ENCODE data around the gene SPON2. TPM values are rescaled to one million over a fixed set of nuclear protein-coding genes. Genes with fewer than 3 reads are reported as not detected.

The SPON2 gene
- polyA plus RNA-seq (ENCODE audit: low read depth in 6 of 6) = 1 to 10 TPM in 5 of 6 donors, under 1 TPM in 1; 0.56 to 4.1 (median 1.5) TPM

DNA sequence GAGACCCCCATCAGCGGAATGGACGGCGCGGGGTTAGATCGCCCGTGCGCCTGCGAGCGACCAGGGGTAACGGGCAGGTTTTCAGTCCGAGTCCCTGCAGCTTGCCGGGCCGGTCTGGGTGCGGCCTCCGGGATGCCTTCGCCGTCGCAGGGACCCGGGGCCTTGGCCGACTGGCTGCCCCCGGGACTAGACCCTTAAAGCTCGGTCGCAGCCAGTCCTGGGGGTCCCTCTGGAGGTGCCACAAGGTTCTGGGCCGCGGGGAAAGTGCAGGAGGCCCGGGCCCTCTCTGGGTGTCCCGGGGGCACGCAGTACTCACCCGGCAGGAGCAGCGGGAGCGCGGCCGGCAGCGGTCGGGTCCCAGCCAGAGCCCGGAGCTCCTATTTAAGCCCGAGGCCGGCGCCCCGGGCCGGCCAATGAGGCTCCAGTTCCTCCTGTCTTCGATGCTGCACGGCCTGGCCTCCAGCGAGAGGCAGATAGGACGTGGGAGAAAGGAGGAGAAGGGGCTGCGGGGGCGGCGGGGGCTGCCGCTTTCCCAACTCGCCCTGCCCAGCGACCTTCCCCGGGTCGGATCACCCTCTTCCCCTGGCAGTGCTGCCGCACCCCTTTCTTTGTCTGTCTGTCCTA lies at the start of gene SPON2:
TSS of gene SPON2 (minus strand) at position 356 of the 624 bp plus-strand sequence.
- Mint-ChIP-seq H3K27me3 (peaks cover 6 to 24% (median 8%) of the 10 kb centered on the region in 3 donors), H3K9me3 (peaks cover 0 to 2% (median 0%) of the 10 kb centered on the region in 7 donors), H3K27ac (peak within 1 kb of the TSS in 5 of 6 donors; percentile 16 to 90 (median 85)), H3K4me1 (peaks cover 18 to 22% (median 20%) of the 10 kb centered on the region in 3 donors), H3K4me3 (peak within 1 kb of the TSS; percentile 78 to 90 (median 81)), H3K36me3 (no peaks in the 10 kb centered on the region)
- DNase-seq (no peak), ATAC-seq (ENCODE audit: low read depth in 2 of 2) (no peak)

DNA sequence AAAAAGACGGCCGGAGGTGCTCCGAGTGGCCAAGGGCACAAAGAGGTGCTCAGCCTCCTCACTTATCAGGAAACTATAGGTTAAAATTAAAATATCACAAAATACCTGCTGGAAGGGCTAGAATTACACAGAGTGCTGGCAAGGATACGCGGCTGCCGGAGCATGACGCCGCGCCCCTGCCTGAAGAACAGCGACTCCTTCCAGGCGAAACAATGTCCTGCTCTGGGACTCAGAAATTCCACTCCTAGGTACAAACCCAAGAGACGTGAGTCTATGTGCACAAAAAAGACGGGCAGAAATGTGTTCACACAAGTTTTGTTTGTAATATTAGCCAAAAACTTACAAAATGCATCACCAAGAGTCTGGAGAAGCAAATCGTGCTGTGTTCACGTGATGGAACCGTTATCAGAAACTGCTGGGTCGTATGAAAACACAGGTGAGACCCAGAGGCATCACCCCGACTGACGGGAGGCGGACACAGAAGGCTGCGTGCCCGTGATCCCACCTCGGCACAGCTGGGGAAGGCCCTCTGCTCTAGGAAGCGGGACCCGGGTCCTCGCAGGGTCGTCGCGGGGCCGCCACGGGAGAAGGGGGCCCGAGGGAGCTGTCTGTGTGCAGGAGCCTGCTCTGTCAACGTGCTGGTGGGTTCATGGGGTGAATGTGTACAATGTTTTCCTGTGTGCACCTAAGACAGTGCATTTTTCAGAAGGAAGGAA lies 48.9 kb upstream of the SPON2 start:
- peak overlapping the region in 4 of 8 donors; percentile 9 to 44 (median 34) for H3K4me3 Mint-ChIP-seq
- no peaks in the 10 kb centered on the region for H3K9me3 Mint-ChIP-seq
- ATAC-seq (ENCODE audit: low read depth in 2 of 2) = no peak
- no peaks in the 10 kb centered on the region for H3K27me3 Mint-ChIP-seq
- peak overlapping the region in 2 of 6 donors; percentile 65 to 83 for H3K27ac Mint-ChIP-seq
- peaks cover 47 to 54% (median 51%) of the 10 kb centered on the region in 3 donors for H3K4me1 Mint-ChIP-seq
- H3K36me3 Mint-ChIP-seq = peaks cover 7 to 19% of the 10 kb centered on the region in 2 donors
- no peak for DNase-seq

DNA sequence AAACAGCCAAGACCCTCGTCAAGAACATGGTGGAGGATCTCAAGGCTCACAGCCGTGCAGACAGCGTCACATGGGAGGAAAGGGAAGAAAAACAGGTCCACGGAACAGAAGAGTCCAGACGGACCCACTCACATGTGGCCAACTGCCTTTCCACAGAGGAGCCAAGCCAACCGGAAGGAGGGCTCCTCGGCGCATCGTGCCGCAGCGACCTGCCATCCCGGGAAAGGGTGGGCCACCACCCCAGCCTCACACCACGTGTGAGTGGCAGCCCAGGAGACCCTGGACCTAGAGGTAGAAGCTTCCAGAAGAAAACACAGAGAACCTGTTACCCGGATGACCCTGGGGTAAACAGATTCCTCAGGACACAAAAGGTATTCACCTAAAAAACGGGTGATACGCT lies 48.2 kb upstream of the SPON2 start:
- H3K4me3 Mint-ChIP-seq = peak overlapping the region in 1 of 8 donors; percentile 33
- H3K36me3 Mint-ChIP-seq = peaks cover 7 to 19% of the 10 kb centered on the region in 2 donors
- no peaks in the 10 kb centered on the region for H3K27me3 Mint-ChIP-seq
- H3K9me3 Mint-ChIP-seq = no peaks in the 10 kb centered on the region
- DNase-seq (no peak), ATAC-seq (ENCODE audit: low read depth in 2 of 2) (no peak)
- peak overlapping the region in 1 of 6 donors; percentile 7 for H3K27ac Mint-ChIP-seq
- peaks cover 47 to 58% (median 55%) of the 10 kb centered on the region in 3 donors for H3K4me1 Mint-ChIP-seq

DNA sequence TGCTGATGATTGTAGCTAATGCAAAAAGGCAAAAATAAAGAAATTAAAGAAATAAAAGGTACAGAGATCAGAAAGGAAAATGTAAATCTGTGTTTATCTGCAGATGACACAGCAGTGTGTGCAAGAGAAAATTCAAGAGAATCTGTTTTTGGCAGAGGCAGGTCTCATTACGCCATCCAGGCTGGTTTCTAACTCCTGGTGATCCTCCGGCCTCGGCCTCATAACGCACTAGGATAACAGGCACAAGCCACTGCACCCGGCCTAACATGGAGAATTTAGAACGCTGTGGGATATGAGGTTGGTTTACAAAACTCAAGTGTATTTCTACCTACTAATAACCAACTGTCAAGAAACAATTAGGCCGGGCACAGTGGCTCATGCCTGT lies 47.2 kb upstream of the SPON2 start:
- Mint-ChIP-seq H3K4me3 (peak overlapping the region; percentile 76 to 98 (median 86)), H3K27ac (peak overlapping the region; percentile 14 to 95 (median 84)), H3K4me1 (peaks cover 47 to 58% (median 51%) of the 10 kb centered on the region in 3 donors), H3K27me3 (no peaks in the 10 kb centered on the region), H3K9me3 (no peaks in the 10 kb centered on the region), H3K36me3 (peaks cover 5 to 15% of the 10 kb centered on the region in 2 donors)
- DNase-seq (no peak), ATAC-seq (ENCODE audit: low read depth in 2 of 2) (no peak)

DNA sequence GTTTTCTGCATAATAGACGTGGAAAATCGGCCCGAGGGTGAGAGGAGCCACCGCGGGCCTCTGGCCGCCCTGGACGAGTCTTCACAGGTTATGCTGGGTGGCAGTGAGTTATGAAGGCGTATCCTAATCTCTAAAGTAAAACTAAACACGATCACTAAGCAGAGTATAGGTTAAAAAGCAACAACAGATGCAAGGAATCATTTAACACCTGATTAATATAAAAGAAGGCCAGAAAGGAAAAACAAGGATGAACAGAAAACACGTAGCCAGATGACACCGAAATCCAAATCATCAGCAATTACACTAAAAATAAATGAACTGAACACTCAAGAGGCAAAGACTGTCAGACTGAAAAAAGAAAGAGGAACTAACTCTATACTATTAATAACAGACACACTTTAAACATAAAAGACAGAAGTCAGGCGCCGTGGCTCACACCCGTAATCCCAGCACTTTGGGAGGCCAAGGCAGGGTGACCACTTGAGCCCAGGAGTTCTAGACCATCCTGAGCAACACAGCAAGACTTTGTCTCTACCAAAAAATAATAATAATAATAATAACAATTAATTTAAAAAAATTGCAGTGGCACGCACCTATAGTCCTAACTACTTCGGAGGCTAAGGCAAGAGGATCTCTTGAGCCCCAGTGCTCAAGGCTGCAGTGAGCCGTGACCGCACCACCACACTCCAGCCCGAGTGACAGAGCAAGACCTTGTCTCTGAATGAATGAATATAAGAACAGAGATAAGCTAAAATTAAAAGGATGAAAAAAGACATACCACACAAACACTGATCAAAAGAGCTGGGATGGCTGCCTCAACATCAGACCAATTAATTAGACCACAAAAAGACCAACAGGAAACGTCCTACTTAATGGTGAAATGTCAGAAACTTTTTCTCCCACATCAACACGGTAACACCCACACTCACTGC lies 46.5 kb upstream of the SPON2 start:
- Mint-ChIP-seq H3K36me3 (peaks cover 0 to 9% of the 10 kb centered on the region in 2 donors), H3K27me3 (no peaks in the 10 kb centered on the region), H3K27ac (peak overlapping the region; percentile 16 to 95 (median 94)), H3K4me1 (peaks cover 43 to 58% (median 48%) of the 10 kb centered on the region in 3 donors), H3K4me3 (peak overlapping the region; percentile 76 to 98 (median 88)), H3K9me3 (no peaks in the 10 kb centered on the region)
- ATAC-seq (ENCODE audit: low read depth in 2 of 2) (peak; percentile 85), DNase-seq (peak; percentile 70)

DNA sequence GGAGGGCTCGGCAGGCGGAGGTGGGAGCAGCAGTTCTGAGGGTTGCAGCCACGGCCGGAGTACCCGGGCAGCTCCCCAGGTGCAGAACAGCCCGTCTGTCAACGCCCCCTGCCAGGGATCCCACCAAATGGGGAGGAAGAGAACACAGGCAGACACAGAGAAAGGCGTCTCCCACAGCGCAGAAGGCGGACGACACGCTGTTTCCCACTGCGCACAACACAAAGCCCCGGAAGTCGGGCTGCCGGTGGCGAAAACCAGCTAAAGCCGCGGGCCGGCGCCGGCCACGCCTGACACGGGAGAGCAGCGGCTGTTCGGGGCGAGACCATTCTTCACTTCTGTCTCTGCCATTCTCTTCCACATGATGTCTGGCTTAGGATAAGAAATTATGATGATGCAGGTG lies 45.0 kb upstream of the SPON2 start:
- Mint-ChIP-seq H3K27me3 (no peaks in the 10 kb centered on the region), H3K36me3 (peaks cover 0 to 8% of the 10 kb centered on the region in 2 donors), H3K4me1 (peaks cover 40 to 58% (median 48%) of the 10 kb centered on the region in 3 donors), H3K27ac (peak overlapping the region in 5 of 6 donors; percentile 3 to 95 (median 81)), H3K4me3 (peak overlapping the region; percentile 61 to 98 (median 86)), H3K9me3 (no peaks in the 10 kb centered on the region)
- DNase-seq = no peak
- no peak for ATAC-seq (ENCODE audit: low read depth in 2 of 2)

DNA sequence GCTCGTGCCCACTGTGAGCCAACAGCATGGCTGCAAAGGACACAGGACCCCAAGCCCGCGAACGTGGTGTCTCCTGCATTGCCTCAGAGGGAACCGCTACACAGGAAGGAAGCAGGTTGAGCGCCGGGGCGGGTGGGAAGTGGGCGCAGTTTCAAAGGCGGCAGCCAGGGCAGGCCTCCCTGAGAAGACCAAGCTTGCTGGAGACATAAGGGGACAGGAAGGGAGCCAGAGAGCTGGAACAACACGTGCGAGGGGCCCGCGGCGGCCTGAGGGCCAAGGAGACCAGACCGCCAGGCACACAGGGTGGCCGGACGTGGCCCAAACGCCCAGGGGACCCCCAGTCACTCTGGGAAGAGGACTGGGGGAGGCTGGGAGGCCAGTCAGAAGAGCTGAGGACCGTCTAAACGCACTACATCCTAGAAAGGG lies 44.5 kb upstream of the SPON2 start:
- H3K27ac Mint-ChIP-seq = peak overlapping the region in 5 of 6 donors; percentile 47 to 95 (median 81)
- DNase-seq (peak; percentile 50), ATAC-seq (ENCODE audit: low read depth in 2 of 2) (peak; percentile 45 to 52)
- H3K36me3 Mint-ChIP-seq = peaks cover 0 to 6% of the 10 kb centered on the region in 2 donors
- H3K4me3 Mint-ChIP-seq = peak overlapping the region; percentile 61 to 98 (median 84)
- H3K9me3 Mint-ChIP-seq = no peaks in the 10 kb centered on the region
- no peaks in the 10 kb centered on the region for H3K27me3 Mint-ChIP-seq
- peaks cover 39 to 58% (median 46%) of the 10 kb centered on the region in 3 donors for H3K4me1 Mint-ChIP-seq

DNA sequence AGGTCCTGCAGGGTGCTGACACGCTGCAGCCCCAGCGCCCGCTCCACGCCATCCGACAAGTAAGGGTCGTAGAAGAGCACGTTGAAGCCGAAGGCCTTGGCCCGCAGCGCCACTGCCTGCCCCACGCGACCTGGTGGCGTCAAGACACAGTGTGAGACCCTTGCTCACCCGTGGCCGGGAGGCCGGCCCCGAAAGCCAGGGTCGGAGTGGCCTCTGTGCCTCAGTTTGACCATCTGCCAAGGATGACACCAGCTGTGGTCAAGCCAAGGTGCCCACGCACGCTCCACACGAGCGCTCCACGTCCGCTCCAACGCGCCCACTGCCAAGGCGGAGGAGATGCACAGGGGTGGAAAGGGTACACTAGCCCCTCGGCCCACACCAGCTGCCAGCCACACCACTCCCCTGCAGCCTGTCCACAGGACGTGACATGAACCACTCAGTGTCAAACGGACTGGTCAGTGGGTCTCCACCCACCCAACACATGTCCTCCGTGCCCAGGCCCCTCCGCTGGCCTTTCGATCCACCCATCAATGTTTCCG lies 43.8 kb upstream of the SPON2 start:
- H3K4me3 Mint-ChIP-seq = peak overlapping the region in 5 of 8 donors; percentile 51 to 98 (median 76)
- H3K9me3 Mint-ChIP-seq = no peaks in the 10 kb centered on the region
- DNase-seq = no peak
- H3K36me3 Mint-ChIP-seq = no peaks in the 10 kb centered on the region
- H3K27me3 Mint-ChIP-seq = no peaks in the 10 kb centered on the region
- peaks cover 35 to 51% (median 39%) of the 10 kb centered on the region in 3 donors for H3K4me1 Mint-ChIP-seq
- peak overlapping the region in 2 of 6 donors; percentile 9 to 95 for H3K27ac Mint-ChIP-seq
- ATAC-seq (ENCODE audit: low read depth in 2 of 2) = no peak

DNA sequence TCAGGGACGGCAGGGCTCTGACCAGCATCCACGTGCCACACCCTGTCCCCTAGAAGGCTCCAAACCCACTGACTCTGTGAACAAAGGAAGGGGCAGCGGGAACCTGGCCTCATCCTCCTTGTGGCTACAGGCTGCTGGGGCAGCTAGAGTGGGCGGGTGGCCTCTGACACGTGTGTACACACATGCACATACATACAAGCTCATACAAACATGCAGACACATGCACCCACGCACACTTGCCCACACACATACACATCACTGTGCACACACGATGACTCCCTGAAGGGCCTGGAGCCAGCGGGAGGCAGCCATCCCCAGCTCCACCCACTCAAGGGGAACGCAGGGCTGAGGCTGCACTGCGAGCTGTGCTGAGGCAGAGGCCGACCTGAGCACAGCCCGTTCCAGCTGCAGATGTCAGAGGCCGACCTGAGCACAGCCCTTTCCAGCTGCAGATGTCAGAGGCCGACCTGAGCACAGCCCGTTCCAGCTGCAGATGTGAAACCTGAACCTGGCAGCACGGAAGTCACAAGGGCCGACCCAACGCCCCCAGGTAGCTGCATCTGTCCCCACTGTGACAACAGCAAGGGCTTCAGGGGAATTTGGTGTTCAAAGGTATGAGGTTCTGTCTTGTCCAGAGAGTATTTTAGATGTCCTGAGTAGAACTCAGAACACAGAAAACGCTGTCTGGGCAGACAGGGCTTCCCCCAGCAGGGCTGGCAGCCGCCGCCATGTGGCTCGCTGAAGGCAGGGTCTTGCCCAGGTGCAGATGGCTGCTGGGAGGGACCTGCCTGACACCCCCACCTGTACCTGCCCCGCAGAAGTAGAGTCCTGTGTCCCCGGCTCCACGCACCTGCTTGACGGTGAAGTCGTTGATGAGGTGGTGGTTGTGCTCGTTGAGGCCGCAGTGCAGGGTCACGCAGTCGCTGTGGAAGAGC lies 43.0 kb upstream of the SPON2 start:
- H3K4me3 Mint-ChIP-seq = peak overlapping the region in 6 of 8 donors; percentile 29 to 66 (median 40)
- H3K4me1 Mint-ChIP-seq = peaks cover 35 to 46% (median 36%) of the 10 kb centered on the region in 3 donors
- no peaks in the 10 kb centered on the region for H3K9me3 Mint-ChIP-seq
- ATAC-seq (ENCODE audit: low read depth in 2 of 2) (no peak), DNase-seq (no peak)
- no peaks in the 10 kb centered on the region for H3K36me3 Mint-ChIP-seq
- no peaks in the 10 kb centered on the region for H3K27me3 Mint-ChIP-seq
- H3K27ac Mint-ChIP-seq = peak overlapping the region in 1 of 6 donors; percentile 38

DNA sequence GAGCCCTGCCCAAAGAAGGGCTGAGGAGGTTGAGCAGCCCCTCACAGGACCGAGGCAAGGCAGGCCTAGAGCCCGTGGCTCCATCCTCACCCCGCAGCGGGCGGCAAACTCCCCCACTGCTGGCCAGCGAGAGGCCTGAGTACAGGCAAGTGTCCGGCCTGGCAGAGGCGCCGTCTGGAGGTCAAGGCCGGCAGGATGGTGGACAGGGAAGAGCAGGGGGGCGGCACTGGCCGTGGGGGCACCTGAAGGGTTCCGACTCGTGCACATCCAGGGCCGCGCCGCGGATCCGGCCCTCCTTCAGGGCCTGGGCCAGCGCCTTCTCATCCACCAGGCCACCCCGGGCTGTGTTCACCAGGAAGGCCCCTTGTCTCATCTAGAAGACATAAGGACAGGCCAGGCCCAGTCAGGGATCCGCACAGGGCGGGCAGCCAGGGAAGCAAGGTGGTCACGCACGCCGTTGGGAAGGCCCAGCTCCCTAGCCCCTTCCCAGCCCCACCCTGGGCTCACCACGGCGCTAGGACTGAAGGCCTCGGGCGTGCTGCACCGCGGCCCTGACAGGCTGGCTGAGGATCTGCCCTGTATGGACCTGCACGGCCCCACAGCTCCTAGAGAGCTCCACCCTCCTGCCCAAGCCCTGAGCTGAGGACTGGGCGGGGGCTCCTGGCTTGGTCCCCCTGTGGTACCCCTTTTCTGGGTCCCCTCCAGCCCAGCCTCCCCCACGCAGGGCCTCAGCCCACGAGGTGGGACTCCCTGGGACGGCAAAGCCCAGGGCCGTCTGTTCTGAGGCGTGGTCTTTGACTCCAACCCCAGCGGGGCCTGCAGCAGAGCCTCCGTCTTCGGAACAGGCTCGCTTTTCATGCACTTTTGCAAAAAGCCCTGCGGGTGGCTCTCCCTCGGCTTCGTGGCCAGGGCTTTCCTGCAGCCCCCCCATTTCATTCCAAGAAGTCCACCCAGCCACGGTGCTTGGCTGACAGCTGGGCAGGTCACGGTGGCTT lies 42.0 kb upstream of the SPON2 start:
- Mint-ChIP-seq H3K4me1 (peaks cover 29 to 36% (median 32%) of the 10 kb centered on the region in 3 donors), H3K27ac (no peak overlapping the region), H3K9me3 (no peaks in the 10 kb centered on the region), H3K4me3 (no peak overlapping the region), H3K27me3 (no peaks in the 10 kb centered on the region), H3K36me3 (no peaks in the 10 kb centered on the region)
- no peak for ATAC-seq (ENCODE audit: low read depth in 2 of 2)
- no peak for DNase-seq

DNA sequence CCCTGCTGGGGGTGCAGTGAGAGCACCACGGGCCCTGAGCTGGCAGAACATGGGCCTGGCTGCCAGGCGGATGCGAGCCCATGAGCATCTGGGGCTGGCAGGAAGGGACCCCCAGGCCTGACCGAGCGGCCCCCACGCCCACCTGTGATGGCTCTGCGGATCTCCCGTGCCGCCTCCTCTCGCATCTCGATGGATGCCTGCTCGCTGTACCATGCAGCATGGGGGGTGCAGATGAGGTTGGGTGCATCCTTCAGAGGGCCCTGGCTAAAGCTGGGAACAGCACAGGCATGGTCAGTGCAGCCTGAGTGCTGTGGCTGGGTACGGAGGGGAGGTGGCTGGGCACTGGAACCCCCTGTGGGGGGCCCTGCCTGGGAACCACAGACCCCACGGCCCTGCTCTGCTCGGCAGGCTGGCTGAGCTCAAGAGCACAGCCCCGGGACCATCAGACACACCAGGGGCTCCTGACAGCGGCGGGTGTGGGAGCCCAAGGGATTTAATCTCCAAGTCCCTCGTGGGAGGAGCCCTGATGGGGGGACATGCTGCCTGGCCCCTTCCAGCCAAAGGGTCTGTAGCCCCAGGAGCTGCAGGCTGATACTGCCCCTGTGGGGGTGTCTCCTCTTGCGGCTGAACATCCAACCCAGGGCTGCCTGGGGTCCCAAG lies 41.1 kb upstream of the SPON2 start:
- H3K4me3 Mint-ChIP-seq = no peak overlapping the region
- no peaks in the 10 kb centered on the region for H3K36me3 Mint-ChIP-seq
- no peak for DNase-seq
- no peak overlapping the region for H3K27ac Mint-ChIP-seq
- no peak for ATAC-seq (ENCODE audit: low read depth in 2 of 2)
- H3K4me1 Mint-ChIP-seq = peaks cover 23 to 31% (median 27%) of the 10 kb centered on the region in 3 donors
- H3K9me3 Mint-ChIP-seq = no peaks in the 10 kb centered on the region
- no peaks in the 10 kb centered on the region for H3K27me3 Mint-ChIP-seq
